Measurements from ENCODE around the gene HS3ST4. TPM values are rescaled to one million over a fixed set of nuclear protein-coding genes. Genes with fewer than 3 reads are reported as not detected.

HS3ST4 gene
- total RNA-seq, 4 donors from 2014 or later: not detected

- DNase-seq: no peak
- H3K27me3 ChIP-seq: no peaks in the 10 kb centered on the region
- H3K36me3 ChIP-seq: no peaks in the 10 kb centered on the region
- no peak overlapping the region for H3K4me3 ChIP-seq
- TF ChIP-seq, protein P1, sequence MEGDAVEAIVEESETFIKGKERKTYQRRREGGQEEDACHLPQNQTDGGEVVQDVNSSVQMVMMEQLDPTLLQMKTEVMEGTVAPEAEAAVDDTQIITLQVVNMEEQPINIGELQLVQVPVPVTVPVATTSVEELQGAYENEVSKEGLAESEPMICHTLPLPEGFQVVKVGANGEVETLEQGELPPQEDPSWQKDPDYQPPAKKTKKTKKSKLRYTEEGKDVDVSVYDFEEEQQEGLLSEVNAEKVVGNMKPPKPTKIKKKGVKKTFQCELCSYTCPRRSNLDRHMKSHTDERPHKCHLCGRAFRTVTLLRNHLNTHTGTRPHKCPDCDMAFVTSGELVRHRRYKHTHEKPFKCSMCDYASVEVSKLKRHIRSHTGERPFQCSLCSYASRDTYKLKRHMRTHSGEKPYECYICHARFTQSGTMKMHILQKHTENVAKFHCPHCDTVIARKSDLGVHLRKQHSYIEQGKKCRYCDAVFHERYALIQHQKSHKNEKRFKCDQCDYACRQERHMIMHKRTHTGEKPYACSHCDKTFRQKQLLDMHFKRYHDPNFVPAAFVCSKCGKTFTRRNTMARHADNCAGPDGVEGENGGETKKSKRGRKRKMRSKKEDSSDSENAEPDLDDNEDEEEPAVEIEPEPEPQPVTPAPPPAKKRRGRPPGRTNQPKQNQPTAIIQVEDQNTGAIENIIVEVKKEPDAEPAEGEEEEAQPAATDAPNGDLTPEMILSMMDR (IDR thresholded peaks at IDR 0.05): no peak
- no peak for TF ChIP-seq POLR2A (IDR thresholded peaks at IDR 0.05)
- H3K4me1 ChIP-seq: no peaks in the 10 kb centered on the region
- H3K27ac ChIP-seq: no peak overlapping the region
- no peaks in the 10 kb centered on the region for H3K9me3 ChIP-seq
These were observed 7.3 kb downstream of the HS3ST4 start for GRCh38 chr16:25699069-25699468.

GRCh38 chr16:25700547-25700946, 8.8 kb downstream of the HS3ST4 start:
- no peaks in the 10 kb centered on the region for H3K36me3 ChIP-seq
- no peaks in the 10 kb centered on the region for H3K27me3 ChIP-seq
- TF ChIP-seq, protein P1 (IDR thresholded peaks at IDR 0.05): no peak
- TF ChIP-seq POLR2A (IDR thresholded peaks at IDR 0.05): no peak
- no peaks in the 10 kb centered on the region for H3K9me3 ChIP-seq
- H3K4me1 ChIP-seq: no peaks in the 10 kb centered on the region
- H3K4me3 ChIP-seq: no peak overlapping the region
- no peak for DNase-seq
- H3K27ac ChIP-seq: no peak overlapping the region

DNA sequence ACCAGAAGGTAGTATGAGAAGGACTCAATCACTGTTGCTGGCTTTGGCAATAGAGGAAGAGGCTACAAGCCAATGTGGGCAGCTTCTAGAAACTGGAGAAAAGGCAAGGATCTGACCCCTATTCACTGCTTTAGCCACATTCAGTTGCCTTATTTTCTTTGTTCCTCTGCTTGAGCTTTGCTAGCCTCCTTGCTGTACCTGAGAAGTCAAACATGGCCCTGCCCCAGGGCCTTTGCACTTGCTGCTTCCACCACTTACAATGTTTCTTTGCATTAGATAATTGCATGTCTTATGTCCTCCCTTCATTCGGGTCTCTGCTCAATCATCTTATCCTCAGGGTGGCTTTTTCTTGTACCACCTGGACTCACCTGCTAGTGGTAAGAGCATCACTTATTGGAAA, 15.8 kb downstream of the HS3ST4 start:
- no peaks in the 10 kb centered on the region for H3K27me3 ChIP-seq
- H3K36me3 ChIP-seq: no peaks in the 10 kb centered on the region
- H3K27ac ChIP-seq: no peak overlapping the region
- no peak overlapping the region for H3K4me3 ChIP-seq
- DNase-seq: no peak
- H3K4me1 ChIP-seq: no peaks in the 10 kb centered on the region
- TF ChIP-seq POLR2A (IDR thresholded peaks at IDR 0.05): no peak
- TF ChIP-seq, protein P1 (IDR thresholded peaks at IDR 0.05): no peak
- no peaks in the 10 kb centered on the region for H3K9me3 ChIP-seq

GRCh38 chr16:25707982-25708583, 16.3 kb downstream of the HS3ST4 start:
- Histone ChIP-seq H3K27me3 (no peaks in the 10 kb centered on the region), H3K4me1 (no peaks in the 10 kb centered on the region), H3K4me3 (no peak overlapping the region), H3K36me3 (no peaks in the 10 kb centered on the region), H3K9me3 (no peaks in the 10 kb centered on the region), H3K27ac (no peak overlapping the region)
- DNase-seq: peak in 1 of 3 donors; percentile 50
- no peak for TF ChIP-seq POLR2A (IDR thresholded peaks at IDR 0.05)
- TF ChIP-seq, protein P1 (IDR thresholded peaks at IDR 0.05): peak in 4 of 6 experiments; percentile 9 to 59 (median 51)

GRCh38 chr16:25709213-25709612, 17.5 kb downstream of the HS3ST4 start:
- no peak overlapping the region for H3K27ac ChIP-seq
- DNase-seq: no peak
- H3K36me3 ChIP-seq: no peaks in the 10 kb centered on the region
- H3K9me3 ChIP-seq: no peaks in the 10 kb centered on the region
- no peaks in the 10 kb centered on the region for H3K27me3 ChIP-seq
- no peaks in the 10 kb centered on the region for H3K4me1 ChIP-seq
- no peak for TF ChIP-seq POLR2A (IDR thresholded peaks at IDR 0.05)
- TF ChIP-seq, protein P1 (IDR thresholded peaks at IDR 0.05): no peak
- no peak overlapping the region for H3K4me3 ChIP-seq
